ENCODE data around the gene GDF9. TPM values are rescaled to one million over a fixed set of nuclear protein-coding genes. Genes with fewer than 3 reads are reported as not detected.

Gene GDF9
- total RNA-seq, 3 donors from 2014 or later (not counting 1 experiment from before 2014, with no cell fraction given): 0.53 to 0.78 (median 0.57) TPM

GRCh38 chr5:132839426-132840301, 26.6 kb downstream of the GDF9 start:
- H3K4me1 ChIP-seq (ENCODE audit: control insufficient read depth, insufficient read depth, low read length): no peaks in the 10 kb centered on the region
- DNase-seq (no peak), ATAC-seq (no peak)
- no peaks in the 10 kb centered on the region for H3K27me3 Mint-ChIP-seq (ENCODE audit: low read depth in 2 of 2)
- H3K4me1 Mint-ChIP-seq: no peaks in the 10 kb centered on the region
- H3K4me3 ChIP-seq (ENCODE audit: low read length): no peak overlapping the region
- no peak overlapping the region for H3K4me3 Mint-ChIP-seq
- 91% methylated on average over 8 of the region's 8 CpGs for WGBS (ENCODE audit: insufficient coverage)
- H3K27me3 ChIP-seq (ENCODE audit: control insufficient read depth, insufficient read depth, low read length): no peaks in the 10 kb centered on the region
- no peak overlapping the region for H3K27ac ChIP-seq (ENCODE audit: low read length)
- TF ChIP-seq, protein P1, sequence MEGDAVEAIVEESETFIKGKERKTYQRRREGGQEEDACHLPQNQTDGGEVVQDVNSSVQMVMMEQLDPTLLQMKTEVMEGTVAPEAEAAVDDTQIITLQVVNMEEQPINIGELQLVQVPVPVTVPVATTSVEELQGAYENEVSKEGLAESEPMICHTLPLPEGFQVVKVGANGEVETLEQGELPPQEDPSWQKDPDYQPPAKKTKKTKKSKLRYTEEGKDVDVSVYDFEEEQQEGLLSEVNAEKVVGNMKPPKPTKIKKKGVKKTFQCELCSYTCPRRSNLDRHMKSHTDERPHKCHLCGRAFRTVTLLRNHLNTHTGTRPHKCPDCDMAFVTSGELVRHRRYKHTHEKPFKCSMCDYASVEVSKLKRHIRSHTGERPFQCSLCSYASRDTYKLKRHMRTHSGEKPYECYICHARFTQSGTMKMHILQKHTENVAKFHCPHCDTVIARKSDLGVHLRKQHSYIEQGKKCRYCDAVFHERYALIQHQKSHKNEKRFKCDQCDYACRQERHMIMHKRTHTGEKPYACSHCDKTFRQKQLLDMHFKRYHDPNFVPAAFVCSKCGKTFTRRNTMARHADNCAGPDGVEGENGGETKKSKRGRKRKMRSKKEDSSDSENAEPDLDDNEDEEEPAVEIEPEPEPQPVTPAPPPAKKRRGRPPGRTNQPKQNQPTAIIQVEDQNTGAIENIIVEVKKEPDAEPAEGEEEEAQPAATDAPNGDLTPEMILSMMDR (IDR thresholded peaks at IDR 0.05): no peak
- intact Hi-C loops (cut with micrococcal nuclease): no loop called here
- H3K27ac Mint-ChIP-seq: no peak overlapping the region
- H3K9me3 Mint-ChIP-seq: no peaks in the 10 kb centered on the region
- no peaks in the 10 kb centered on the region for H3K36me3 ChIP-seq (ENCODE audit: control insufficient read depth, insufficient read depth, low read length)
- no peaks in the 10 kb centered on the region for H3K9me3 ChIP-seq (ENCODE audit: control insufficient read depth, insufficient read depth, low read length)
- H3K36me3 Mint-ChIP-seq: no peaks in the 10 kb centered on the region

DNA sequence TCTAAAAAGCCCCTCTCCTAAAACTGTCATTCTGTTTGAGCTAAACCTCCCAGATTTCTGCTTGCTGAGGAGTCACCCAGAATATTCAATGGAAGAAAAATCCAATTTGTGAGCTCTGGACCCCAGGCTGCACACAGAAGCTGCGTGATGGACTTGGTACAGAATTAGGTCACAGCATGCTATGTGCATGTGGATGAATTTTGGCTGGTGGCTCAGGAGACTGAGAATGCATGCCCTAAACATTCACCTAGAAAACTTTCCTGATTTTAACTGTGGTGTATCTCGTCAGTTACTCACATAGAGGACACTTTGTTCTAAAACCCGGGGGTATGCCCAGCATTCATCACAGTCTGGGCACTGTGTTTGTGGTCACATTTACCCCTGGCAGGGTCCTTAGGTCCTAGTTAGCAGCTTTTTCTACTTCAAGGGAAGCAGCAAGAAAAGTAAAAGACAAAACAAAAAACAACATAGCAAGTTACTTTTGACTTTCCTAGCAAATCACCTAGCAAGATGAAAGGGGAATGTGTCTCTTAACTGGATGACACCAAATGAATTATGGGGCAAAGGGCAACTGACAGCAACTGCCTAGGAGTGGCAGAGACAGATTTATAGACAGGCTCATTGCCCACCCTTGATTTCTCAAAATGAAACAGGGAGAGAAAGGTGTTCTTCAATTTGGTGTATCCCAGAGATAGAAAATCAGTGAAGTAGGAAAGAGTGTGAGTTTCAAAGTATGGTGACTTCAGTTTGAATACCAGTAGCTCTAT, 27.6 kb downstream of the GDF9 start:
- DNase-seq: no peak
- Histone ChIP-seq H3K36me3 (ENCODE audit: control insufficient read depth, insufficient read depth, low read length) (no peaks in the 10 kb centered on the region), H3K9me3 (ENCODE audit: control insufficient read depth, insufficient read depth, low read length) (no peaks in the 10 kb centered on the region), H3K27me3 (ENCODE audit: control insufficient read depth, insufficient read depth, low read length) (no peaks in the 10 kb centered on the region), H3K4me3 (ENCODE audit: low read length) (no peak overlapping the region), H3K4me1 (ENCODE audit: control insufficient read depth, insufficient read depth, low read length) (no peaks in the 10 kb centered on the region), H3K27ac (ENCODE audit: low read length) (no peak overlapping the region)
- H3K27ac Mint-ChIP-seq: no peak overlapping the region
- no peaks in the 10 kb centered on the region for H3K36me3 Mint-ChIP-seq
- H3K27me3 Mint-ChIP-seq (ENCODE audit: low read depth in 2 of 2): no peaks in the 10 kb centered on the region
- WGBS (ENCODE audit: insufficient coverage): 87% methylated on average over 3 of the region's 3 CpGs
- H3K4me3 Mint-ChIP-seq: no peak overlapping the region
- TF ChIP-seq, protein P1 (IDR thresholded peaks at IDR 0.05): no peak
- no peak for ATAC-seq
- intact Hi-C loops (cut with micrococcal nuclease): no loop called here
- no peaks in the 10 kb centered on the region for H3K4me1 Mint-ChIP-seq
- no peaks in the 10 kb centered on the region for H3K9me3 Mint-ChIP-seq

DNA sequence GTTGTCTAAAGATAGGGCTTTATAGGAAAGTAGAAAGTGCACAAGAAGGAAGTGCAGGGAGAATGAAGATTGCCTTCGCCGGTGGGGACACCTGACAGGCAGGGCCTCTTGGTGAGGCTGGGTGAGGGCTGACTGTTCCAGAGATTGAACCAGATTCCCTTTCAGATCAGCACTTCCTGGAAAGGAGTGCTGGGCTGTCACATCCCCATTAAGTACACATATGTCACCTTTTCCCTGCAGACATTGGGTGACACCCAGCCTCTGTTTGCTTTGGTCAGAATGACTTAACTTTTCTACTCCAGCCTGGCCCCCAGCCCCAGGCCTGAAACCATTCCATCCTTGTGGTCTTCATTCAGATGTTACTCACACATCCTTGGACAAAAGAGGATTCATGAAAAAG, 28.4 kb downstream of the GDF9 start:
- DNase-seq (no peak), ATAC-seq (no peak)
- Histone ChIP-seq H3K36me3 (ENCODE audit: control insufficient read depth, insufficient read depth, low read length) (no peaks in the 10 kb centered on the region), H3K4me1 (ENCODE audit: control insufficient read depth, insufficient read depth, low read length) (no peaks in the 10 kb centered on the region), H3K9me3 (ENCODE audit: control insufficient read depth, insufficient read depth, low read length) (no peaks in the 10 kb centered on the region), H3K27ac (ENCODE audit: low read length) (no peak overlapping the region), H3K4me3 (ENCODE audit: low read length) (no peak overlapping the region), H3K27me3 (ENCODE audit: control insufficient read depth, insufficient read depth, low read length) (no peaks in the 10 kb centered on the region)
- Mint-ChIP-seq H3K36me3 (no peaks in the 10 kb centered on the region), H3K27me3 (ENCODE audit: low read depth in 2 of 2) (no peaks in the 10 kb centered on the region), H3K4me1 (no peaks in the 10 kb centered on the region), H3K9me3 (no peaks in the 10 kb centered on the region), H3K4me3 (no peak overlapping the region), H3K27ac (no peak overlapping the region)
- intact Hi-C loops (cut with micrococcal nuclease): no loop called here
- TF ChIP-seq, protein P1 (IDR thresholded peaks at IDR 0.05): no peak
- 64% methylated on average over 2 of the region's 2 CpGs for WGBS (ENCODE audit: insufficient coverage)
